Endothelial cell (in vitro differentiated cells): ENCODE results near the gene EFNB1. TPM values are rescaled to one million over a fixed set of nuclear protein-coding genes. Genes with fewer than 3 reads are reported as not detected.

Experiments used
- DNase-seq: peaks from one replicate; pipeline ENCODE4 v3.0.0; 2021; ENCODE audit warnings: low spot score
- H3K27ac Mint-ChIP-seq: one replicate; pipeline ENCODE4 v1.8.0; 2021; ENCODE audit warnings: mixed read lengths, inconsistent platforms; ENCODE audit not compliant: unreplicated experiment
- H3K27me3 Mint-ChIP-seq: one replicate; pipeline ENCODE4 v1.8.0; 2021; ENCODE audit warnings: mild to moderate bottlenecking, moderate library complexity, mixed read lengths, inconsistent platforms; ENCODE audit not compliant: unreplicated experiment
- H3K36me3 Mint-ChIP-seq: one replicate; pipeline ENCODE4 v1.8.0; 2021; ENCODE audit warnings: mild to moderate bottlenecking, low read depth, mixed read lengths, inconsistent platforms; ENCODE audit not compliant: unreplicated experiment
- H3K4me1 Mint-ChIP-seq: one replicate; pipeline ENCODE4 v1.8.0; 2021; ENCODE audit warnings: mild to moderate bottlenecking, mixed read lengths, inconsistent platforms; ENCODE audit not compliant: unreplicated experiment
- H3K4me3 Mint-ChIP-seq: one replicate; pipeline ENCODE4 v1.8.0; 2021; ENCODE audit warnings: mild to moderate bottlenecking, mixed read lengths, inconsistent platforms; ENCODE audit not compliant: unreplicated experiment
- H3K9me3 Mint-ChIP-seq: one replicate; pipeline ENCODE4 v1.8.0; 2021; ENCODE audit warnings: mixed read lengths, inconsistent platforms; ENCODE audit not compliant: unreplicated experiment
- CTCF ChIP-seq: fragments of 200-600 bp; sonication (generic); IDR thresholded peaks from one replicate; pipeline ENCODE4 v1.5.0; 2021; ENCODE audit warnings: antibody characterized with exemption; ENCODE audit not compliant: unreplicated experiment
- total RNA-seq: library from RNA; stranded (reverse); fragmentation: NEBNext Ultra II Directional; extraction: Animal tissue kit (Norgen Biotek cat#: 25700); gene quantifications from one replicate; pipeline ENCODE4 v1.2.1, GENCODE V29; 2021; ENCODE audit not compliant: unreplicated experiment

Gene EFNB1
- total RNA-seq, 1 donor from 2014 or later, result 7.8 TPM

DNA sequence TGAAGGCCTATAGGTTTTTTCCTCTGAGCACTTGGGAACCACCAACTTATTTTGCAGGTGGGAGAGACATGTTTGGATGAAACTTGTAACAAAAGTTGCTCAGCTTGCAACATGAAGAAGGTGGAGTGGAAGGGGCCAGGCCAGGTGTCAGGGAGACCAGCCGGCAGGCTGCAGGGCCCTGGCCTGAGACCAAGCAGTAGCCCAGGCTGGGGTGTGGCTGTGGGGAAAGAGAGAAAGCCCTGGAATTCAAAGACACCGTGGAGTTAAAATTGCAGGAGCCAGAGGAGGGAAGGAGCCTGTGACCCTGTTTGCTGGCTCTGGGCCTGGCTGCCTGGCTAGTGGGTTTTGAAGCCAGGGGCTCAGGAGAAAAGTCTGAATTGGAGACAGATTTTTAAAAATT lies 43.4 kb downstream of the EFNB1 start:
- TF ChIP-seq CTCF, result no peak
- no peak for DNase-seq
- no peaks in the 10 kb centered on the region for H3K36me3 Mint-ChIP-seq
- no peaks in the 10 kb centered on the region for H3K4me1 Mint-ChIP-seq
- peaks cover 8% of the 10 kb centered on the region for H3K27me3 Mint-ChIP-seq
- no peak overlapping the region for H3K4me3 Mint-ChIP-seq
- H3K27ac Mint-ChIP-seq, result no peak overlapping the region
- no peaks in the 10 kb centered on the region for H3K9me3 Mint-ChIP-seq

DNA sequence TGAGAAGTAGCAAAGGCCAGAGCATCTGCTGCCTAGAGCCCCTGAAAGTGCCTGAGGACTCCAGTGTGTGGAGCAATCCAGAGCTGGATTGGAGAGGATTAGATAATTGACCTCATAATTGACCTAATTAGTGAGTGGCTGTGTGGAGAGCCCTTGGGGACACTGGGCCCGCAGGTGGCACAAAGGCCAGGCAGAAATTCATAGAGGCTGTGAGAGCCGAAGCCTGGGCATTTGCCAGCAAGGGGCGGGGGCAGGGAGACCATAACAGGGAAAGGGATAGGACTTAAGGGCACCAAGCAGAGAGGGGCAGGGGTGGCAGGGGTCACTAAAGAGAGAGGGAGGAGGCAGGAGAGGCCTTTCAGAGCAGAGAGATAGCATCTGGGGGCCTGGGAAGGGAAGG lies 45.3 kb downstream of the EFNB1 start:
- DNase-seq, result no peak
- H3K27ac Mint-ChIP-seq, result no peak overlapping the region
- H3K9me3 Mint-ChIP-seq, result no peaks in the 10 kb centered on the region

GRCh38 chrX:68876731-68877130 lies 47.9 kb downstream of the EFNB1 start:
- H3K36me3 Mint-ChIP-seq, result no peaks in the 10 kb centered on the region
- peaks cover 9% of the 10 kb centered on the region for H3K27me3 Mint-ChIP-seq
- H3K4me1 Mint-ChIP-seq, result no peaks in the 10 kb centered on the region

More for the DNA sequence above, 45.3 kb downstream of the EFNB1 start:
- no peak overlapping the region for H3K4me3 Mint-ChIP-seq
- no peaks in the 10 kb centered on the region for H3K36me3 Mint-ChIP-seq
- H3K4me1 Mint-ChIP-seq, result no peaks in the 10 kb centered on the region
- TF ChIP-seq CTCF, result no peak
- H3K27me3 Mint-ChIP-seq, result peaks cover 7% of the 10 kb centered on the region

GRCh38 chrX:68877606-68878005 lies 48.8 kb downstream of the EFNB1 start:
- no peak for DNase-seq
- no peaks in the 10 kb centered on the region for H3K4me1 Mint-ChIP-seq
- no peaks in the 10 kb centered on the region for H3K9me3 Mint-ChIP-seq
- no peak overlapping the region for H3K4me3 Mint-ChIP-seq
- H3K27me3 Mint-ChIP-seq, result peaks cover 9% of the 10 kb centered on the region
- H3K27ac Mint-ChIP-seq, result no peak overlapping the region
- H3K36me3 Mint-ChIP-seq, result no peaks in the 10 kb centered on the region
- TF ChIP-seq CTCF, result no peak

More at GRCh38 chrX:68876731-68877130, 47.9 kb downstream of the EFNB1 start:
- Mint-ChIP-seq H3K4me3 (no peak overlapping the region), H3K27ac (no peak overlapping the region), H3K9me3 (no peaks in the 10 kb centered on the region)
- no peak for TF ChIP-seq CTCF
- DNase-seq, result no peak

- no peaks in the 10 kb centered on the region for H3K9me3 Mint-ChIP-seq
- DNase-seq, result no peak
- peaks cover 9% of the 10 kb centered on the region for H3K27me3 Mint-ChIP-seq
- H3K36me3 Mint-ChIP-seq, result no peaks in the 10 kb centered on the region
- TF ChIP-seq CTCF, result no peak
- no peak overlapping the region for H3K4me3 Mint-ChIP-seq
- no peak overlapping the region for H3K27ac Mint-ChIP-seq
- no peaks in the 10 kb centered on the region for H3K4me1 Mint-ChIP-seq
Measured at GRCh38 chrX:68878977-68879645, 50.3 kb downstream of the EFNB1 start.
